ENCODE results near the gene CARD10. TPM values are rescaled to one million over a fixed set of nuclear protein-coding genes. Genes with fewer than 3 reads are reported as not detected.

CARD10 gene
- total RNA-seq, 2 donors from 2014 or later: 17.4 to 28.7 TPM

DNA sequence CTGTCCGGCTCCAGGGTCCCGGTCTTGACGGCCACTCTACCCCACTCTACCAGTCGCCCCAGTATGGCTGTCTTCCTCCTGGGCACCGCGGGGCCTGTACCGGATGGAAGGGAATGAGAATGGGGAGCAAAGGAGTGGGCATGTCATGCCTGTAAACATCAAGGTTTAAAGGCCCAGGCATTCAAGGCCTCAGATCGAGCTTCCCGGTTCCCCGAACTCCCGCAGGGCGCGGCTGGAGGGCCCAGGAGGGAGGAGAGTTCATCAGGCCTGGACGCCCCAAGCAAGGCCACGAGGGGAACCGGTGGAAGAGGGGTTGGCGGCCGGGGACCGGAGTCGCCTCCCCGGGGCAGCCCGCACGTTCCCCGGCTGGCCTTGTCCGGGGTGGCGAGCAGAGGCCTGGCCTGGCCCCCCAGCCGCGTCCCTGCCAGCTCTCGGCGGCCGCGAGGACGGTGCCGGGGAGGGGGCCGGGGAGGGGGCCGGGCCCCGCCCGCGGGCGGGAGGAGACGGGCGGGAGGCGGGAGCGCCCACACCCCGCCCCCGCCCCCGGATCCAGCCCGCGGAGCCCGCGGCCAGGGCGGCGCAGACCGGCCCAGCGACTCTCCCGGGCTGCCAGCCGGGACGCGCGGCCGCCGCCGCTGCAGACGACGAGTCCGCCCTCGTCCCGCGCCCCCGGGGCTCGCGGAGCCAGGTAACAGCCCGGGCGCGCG lies 40.8 kb upstream of the CARD10 start, which contains the start of gene CDC42EP1:
Gene CDC42EP1 (plus strand): TSS at position 580 of the 707 bp plus-strand sequence. CDS start 5,870 bp downstream, outside the sequence.
- Histone ChIP-seq H3K4me1 (peaks cover 76% of the 10 kb centered on the region), H3K27me3 (no peaks in the 10 kb centered on the region), H3K36me3 (replicated peaks in 1 of 2; ENCODE audit: insufficient read depth in 1 of 2, low read depth in 2 of 2) (no peaks in the 10 kb centered on the region), H3K4me3 (peak within 1 kb of the TSS; percentile 36 to 94), H3K9me3 (no peaks in the 10 kb centered on the region), H3K27ac (peak within 1 kb of the TSS; percentile 96 to 100 (median 99))
- ATAC-seq (peak; percentile 57), DNase-seq (peak; percentile 71 to 80 (median 78))
- intact Hi-C loops (cut with DNase I): no loop called here
- TF ChIP-seq, protein P1, sequence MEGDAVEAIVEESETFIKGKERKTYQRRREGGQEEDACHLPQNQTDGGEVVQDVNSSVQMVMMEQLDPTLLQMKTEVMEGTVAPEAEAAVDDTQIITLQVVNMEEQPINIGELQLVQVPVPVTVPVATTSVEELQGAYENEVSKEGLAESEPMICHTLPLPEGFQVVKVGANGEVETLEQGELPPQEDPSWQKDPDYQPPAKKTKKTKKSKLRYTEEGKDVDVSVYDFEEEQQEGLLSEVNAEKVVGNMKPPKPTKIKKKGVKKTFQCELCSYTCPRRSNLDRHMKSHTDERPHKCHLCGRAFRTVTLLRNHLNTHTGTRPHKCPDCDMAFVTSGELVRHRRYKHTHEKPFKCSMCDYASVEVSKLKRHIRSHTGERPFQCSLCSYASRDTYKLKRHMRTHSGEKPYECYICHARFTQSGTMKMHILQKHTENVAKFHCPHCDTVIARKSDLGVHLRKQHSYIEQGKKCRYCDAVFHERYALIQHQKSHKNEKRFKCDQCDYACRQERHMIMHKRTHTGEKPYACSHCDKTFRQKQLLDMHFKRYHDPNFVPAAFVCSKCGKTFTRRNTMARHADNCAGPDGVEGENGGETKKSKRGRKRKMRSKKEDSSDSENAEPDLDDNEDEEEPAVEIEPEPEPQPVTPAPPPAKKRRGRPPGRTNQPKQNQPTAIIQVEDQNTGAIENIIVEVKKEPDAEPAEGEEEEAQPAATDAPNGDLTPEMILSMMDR (IDR thresholded peaks at IDR 0.05): no peak
- TF ChIP-seq POLR2A (IDR thresholded peaks at IDR 0.05): peak; percentile 61 to 88 (median 71)
- 4% methylated on average over 7 to 40 of the region's 76 CpGs for WGBS, 2 donors

DNA sequence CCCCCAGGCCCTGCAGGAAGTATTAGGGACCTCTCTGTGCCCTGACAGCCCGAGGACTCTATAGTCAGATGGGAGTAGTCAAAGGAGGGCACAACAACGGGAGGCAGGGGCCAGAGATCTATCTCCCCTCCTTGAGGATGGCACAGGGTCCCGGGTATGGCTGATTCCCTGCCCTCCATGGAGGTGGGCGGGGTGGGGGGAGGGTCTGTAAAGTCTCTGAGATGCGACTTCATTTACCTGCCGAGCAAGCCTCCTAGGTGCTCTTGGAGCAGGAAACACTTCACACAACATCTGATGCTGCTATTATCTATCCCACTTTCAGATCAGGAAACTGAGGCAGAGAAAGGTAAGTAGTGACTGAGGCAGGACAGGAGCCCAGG lies 40.3 kb upstream of the CARD10 start:
- Histone ChIP-seq H3K27me3 (no peaks in the 10 kb centered on the region), H3K4me3 (no peak overlapping the region), H3K9me3 (no peaks in the 10 kb centered on the region), H3K4me1 (peaks cover 74% of the 10 kb centered on the region), H3K36me3 (replicated peaks in 1 of 2; ENCODE audit: insufficient read depth in 1 of 2, low read depth in 2 of 2) (no peaks in the 10 kb centered on the region), H3K27ac (peak overlapping the region; percentile 96 to 100 (median 99))
- DNase-seq (no peak), ATAC-seq (no peak)
- TF ChIP-seq, protein P1 (IDR thresholded peaks at IDR 0.05): no peak
- no peak for TF ChIP-seq POLR2A (IDR thresholded peaks at IDR 0.05)
- WGBS, 2 donors: 30 to 41% methylated on average over 3 to 6 of the region's 6 CpGs
- intact Hi-C loops (cut with DNase I): no loop called here

DNA sequence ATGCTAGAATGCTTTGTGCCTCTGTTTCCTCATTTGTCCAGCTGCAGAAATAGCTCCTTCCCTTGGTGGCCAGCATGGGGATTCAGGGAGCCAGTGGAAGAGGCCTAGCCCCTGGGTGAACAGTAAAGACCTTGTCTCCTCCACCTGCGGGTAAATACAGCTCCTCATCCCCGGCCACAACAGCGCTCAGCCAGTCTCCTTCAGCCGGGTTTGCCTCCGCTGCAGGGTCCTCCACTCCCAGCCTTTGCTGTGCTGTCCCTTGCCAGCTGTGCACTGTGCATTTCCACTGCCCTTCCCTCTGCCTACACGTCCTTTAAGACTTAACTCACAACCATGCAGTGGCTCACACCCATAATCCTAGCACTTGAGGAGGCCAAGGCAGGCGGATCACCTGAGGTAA lies 39.6 kb upstream of the CARD10 start:
- no peak overlapping the region for H3K4me3 ChIP-seq
- H3K27ac ChIP-seq: peak overlapping the region; percentile 96 to 100 (median 99)
- H3K4me1 ChIP-seq: peaks cover 67% of the 10 kb centered on the region

DNA sequence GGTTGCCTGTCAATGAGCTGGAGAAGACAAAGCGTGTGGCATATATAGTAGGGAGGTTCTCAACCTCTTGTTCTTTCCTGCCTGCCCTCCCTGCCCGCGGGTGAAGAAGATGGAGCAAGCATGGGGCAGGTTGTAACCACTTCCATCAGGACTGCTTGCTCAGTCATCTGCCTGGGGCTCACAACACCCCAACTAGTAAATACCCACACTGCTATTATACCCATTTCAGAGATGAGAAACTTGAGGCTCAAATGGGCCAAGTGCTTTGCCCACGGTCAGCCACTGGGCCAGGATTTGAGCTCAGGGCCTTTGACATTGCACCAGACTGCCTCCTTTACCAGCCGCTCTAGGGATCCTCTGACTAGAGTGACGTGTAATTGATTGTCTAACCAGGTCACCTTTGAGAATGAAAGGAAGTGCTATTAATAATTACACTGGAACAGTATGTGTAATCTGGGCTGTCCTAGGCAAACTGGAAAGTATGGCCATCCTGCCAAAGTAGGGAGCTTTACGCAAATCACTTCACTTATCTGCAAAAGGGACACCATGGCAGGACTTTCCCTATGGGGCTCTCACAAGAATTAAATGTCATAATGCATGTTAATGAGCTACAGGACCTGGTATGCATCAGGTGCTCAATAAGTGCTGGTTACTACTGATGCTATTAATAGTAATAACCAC lies 38.2 kb upstream of the CARD10 start:
- TF ChIP-seq POLR2A (IDR thresholded peaks at IDR 0.05): peak; percentile 10 to 70 (median 55)
- TF ChIP-seq, protein P1 (IDR thresholded peaks at IDR 0.05): peak in 1 of 7 experiments; percentile 3
- no peak overlapping the region for H3K4me3 ChIP-seq
- DNase-seq (peak; percentile 59 to 82 (median 70)), ATAC-seq (peak; percentile 60)
- no peaks in the 10 kb centered on the region for H3K27me3 ChIP-seq
- intact Hi-C loops (cut with DNase I): no loop called here
- 28 to 41% methylated on average over 7 of the region's 7 CpGs for WGBS, 2 donors
- peak overlapping the region; percentile 96 to 100 (median 99) for H3K27ac ChIP-seq
- H3K36me3 ChIP-seq (replicated peaks in 1 of 2; ENCODE audit: insufficient read depth in 1 of 2, low read depth in 2 of 2): no peaks in the 10 kb centered on the region
- H3K4me1 ChIP-seq: peaks cover 58% of the 10 kb centered on the region
- no peaks in the 10 kb centered on the region for H3K9me3 ChIP-seq

More for the DNA sequence above, 39.6 kb upstream of the CARD10 start:
- ATAC-seq (no peak), DNase-seq (no peak)
- Histone ChIP-seq H3K27me3 (no peaks in the 10 kb centered on the region), H3K36me3 (replicated peaks in 1 of 2; ENCODE audit: insufficient read depth in 1 of 2, low read depth in 2 of 2) (no peaks in the 10 kb centered on the region), H3K9me3 (no peaks in the 10 kb centered on the region)
- intact Hi-C loops (cut with DNase I): no loop called here
- WGBS, 2 donors: 55 to 58% methylated on average over 7 of the region's 7 CpGs
- no peak for TF ChIP-seq POLR2A (IDR thresholded peaks at IDR 0.05)
- TF ChIP-seq, protein P1 (IDR thresholded peaks at IDR 0.05): no peak

All from body of pancreas (tissue), 4 donors.